OCI-LY1 (cell line): ENCODE results near the gene XKR3.
"Not testable (repeated sequence)": the region's sequence is repeated elsewhere in the genome, so short reads cannot be mapped to it uniquely, and the experiment has no call there.

Source experiments
- H2AFZ ChIP-seq: fragments of 200-600 bp; sonication (generic), shearing (Covaris generic); 2 replicates; pipeline ENCODE4 v1.6.0; 2014; ENCODE audit warnings: antibody characterized with exemption, mild to moderate bottlenecking, low read length
- H3F3A ChIP-seq: fragments of 200-600 bp; sonication (generic), shearing (Covaris generic); 2 replicates; pipeline ENCODE4 v1.6.0; 2014; ENCODE audit warnings: mild to moderate bottlenecking, antibody characterized with exemption, low read length, moderate library complexity; ENCODE audit not compliant: insufficient read depth
- H3K27ac ChIP-seq: fragments of 200-600 bp; sonication (generic); 2 replicates; pipeline ENCODE4 v1.5.1; 2014; ENCODE audit warnings: low read length, mixed run types, mild to moderate bottlenecking, low read depth; ENCODE audit not compliant: poor library complexity, severe bottlenecking
- H3K27me3 ChIP-seq: fragments of 200-600 bp; sonication (generic); 2 replicates; pipeline ENCODE4 v1.6.0; 2014; ENCODE audit warnings: antibody characterized with exemption, mild to moderate bottlenecking, low read length, moderate library complexity; ENCODE audit not compliant: insufficient read depth
- H3K36me3 ChIP-seq: fragments of 200-600 bp; sonication (generic); 2 replicates; pipeline ENCODE4 v1.6.1; 2014; ENCODE audit warnings: mild to moderate bottlenecking, antibody characterized with exemption, low read length, moderate library complexity, mixed read lengths; ENCODE audit not compliant: insufficient read depth
- H3K4me1 ChIP-seq: fragments of 200-600 bp; sonication (generic); 2 replicates; pipeline ENCODE4 v1.5.1; 2014; ENCODE audit warnings: mild to moderate bottlenecking, low read length, moderate library complexity; ENCODE audit not compliant: insufficient read depth, severe bottlenecking
- H3K4me2 ChIP-seq: fragments of 200-600 bp; sonication (generic), shearing (Covaris generic); 2 replicates; pipeline ENCODE4 v1.6.1; 2014; ENCODE audit warnings: low read length
- H3K4me3 ChIP-seq: fragments of 200-600 bp; sonication (generic); 2 replicates; pipeline ENCODE4 v1.5.1; 2014; ENCODE audit warnings: low read length, low read depth, mild to moderate bottlenecking, mixed read lengths; ENCODE audit not compliant: poor library complexity, severe bottlenecking
- H3K79me2 ChIP-seq: fragments of 200-600 bp; shearing (Covaris generic); 2 replicates; pipeline ENCODE4 v1.6.1; 2016; ENCODE audit warnings: mixed run types, low read length, mixed read lengths; ENCODE audit not compliant: insufficient read depth
- H3K9ac ChIP-seq: fragments of 200-600 bp; sonication (generic), shearing (Covaris generic); 2 replicates; pipeline ENCODE4 v1.6.1; 2014; ENCODE audit warnings: mild to moderate bottlenecking, low read length, mixed read lengths
- H3K9me2 ChIP-seq: fragments of 200-600 bp; sonication (generic), shearing (Covaris generic); 2 replicates; pipeline ENCODE4 v1.6.1; 2014; ENCODE audit warnings: low read depth, mild to moderate bottlenecking, low read length, mixed read lengths
- H3K9me3 ChIP-seq: fragments of 200-600 bp; shearing (Covaris generic); 2 replicates; pipeline ENCODE4 v1.6.1; 2014; ENCODE audit warnings: low read length, mixed read lengths
- H4K20me1 ChIP-seq: fragments of 200-600 bp; sonication (generic), shearing (Covaris generic); 2 replicates; pipeline ENCODE4 v1.6.0; 2016; ENCODE audit warnings: mild to moderate bottlenecking, low read length; ENCODE audit not compliant: insufficient read depth
- CTCF ChIP-seq: fragments of 200-600 bp; sonication (generic), shearing (Covaris generic); IDR thresholded peaks from 2 replicates; pipeline ENCODE4 v1.5.1; 2017; ENCODE audit warnings: mild to moderate bottlenecking, antibody characterized with exemption, low read length, moderate library complexity, mixed read lengths
- EZH2 ChIP-seq: fragments of 200-600 bp; sonication (generic), shearing (Covaris generic); IDR thresholded peaks from 2 replicates; pipeline ENCODE4 v1.8.0; 2017; ENCODE audit warnings: borderline replicate concordance, mixed run types, mild to moderate bottlenecking, antibody characterized with exemption, low read length, moderate library complexity, mixed read lengths

Gene XKR3

GRCh38 chr22:16776080-16776479, 49.1 kb downstream of the XKR3 start:
- H3K4me2 ChIP-seq, result no peak overlapping the region
- TF ChIP-seq EZH2 (no peak), CTCF (no peak)

GRCh38 chr22:16774911-16775500, 50.2 kb downstream of the XKR3 start:
- Histone ChIP-seq H3K27ac (no peak overlapping the region), H3K27me3 (no peaks in the 10 kb centered on the region), H3K9me2 (no peaks in the 10 kb centered on the region), H3K4me2 (no peak overlapping the region), H3K9me3 (no peaks in the 10 kb centered on the region), H3F3A (no peaks in the 10 kb centered on the region), H3K9ac (no peak overlapping the region), H4K20me1 (no peaks in the 10 kb centered on the region), H3K4me3 (no peak overlapping the region), H3K36me3 (no peaks in the 10 kb centered on the region), H3K4me1 (no peaks in the 10 kb centered on the region), H2AFZ (no peak overlapping the region), H3K79me2 (no peaks in the 10 kb centered on the region)
- TF ChIP-seq CTCF (no peak), EZH2 (no peak)

More at GRCh38 chr22:16776080-16776479, 49.1 kb downstream of the XKR3 start:
- Histone ChIP-seq H3K9me2 (no peaks in the 10 kb centered on the region), H3K79me2 (no peaks in the 10 kb centered on the region), H3K9me3 (no peaks in the 10 kb centered on the region), H3K4me1 (no peaks in the 10 kb centered on the region), H3K9ac (no peak overlapping the region), H2AFZ (no peak overlapping the region), H3K36me3 (no peaks in the 10 kb centered on the region), H4K20me1 (no peaks in the 10 kb centered on the region), H3K27ac (no peak overlapping the region), H3F3A (no peaks in the 10 kb centered on the region), H3K4me3 (no peak overlapping the region), H3K27me3 (no peaks in the 10 kb centered on the region)

- not testable (repeated sequence) for H3K9me2 ChIP-seq, H3K9me3 ChIP-seq, H3K4me2 ChIP-seq, H3K27me3 ChIP-seq, H3K27ac ChIP-seq, H2AFZ ChIP-seq, H3K79me2 ChIP-seq, H3K9ac ChIP-seq, H3F3A ChIP-seq, H3K36me3 ChIP-seq, H4K20me1 ChIP-seq, H3K4me3 ChIP-seq, H3K4me1 ChIP-seq
Measured at GRCh38 chr22:16771569-16771968, 53.6 kb downstream of the XKR3 start.

DNA sequence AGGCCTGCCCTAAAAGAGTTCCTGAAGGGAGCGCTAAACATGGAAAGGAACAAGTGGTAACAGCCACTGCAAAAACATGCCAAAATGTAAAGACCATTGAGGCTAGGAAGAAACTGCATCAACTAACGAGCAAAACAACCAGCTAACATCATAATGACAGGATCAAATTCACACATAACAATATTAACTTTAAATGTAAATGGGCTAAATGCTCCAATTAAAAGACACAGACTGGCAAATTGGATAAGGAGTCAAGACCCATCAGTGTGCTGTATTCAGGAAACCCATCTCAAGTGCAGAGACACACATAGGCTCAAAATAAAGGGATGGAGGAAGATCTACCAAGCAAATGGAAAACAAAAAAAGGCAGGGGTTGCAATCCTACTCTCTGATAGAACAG, 57.3 kb downstream of the XKR3 start:
- H2AFZ ChIP-seq, H3K4me3 ChIP-seq, H3K9ac ChIP-seq, H3K79me2 ChIP-seq, H3K27ac ChIP-seq, H3K27me3 ChIP-seq, H4K20me1 ChIP-seq, H3K9me2 ChIP-seq, H3K36me3 ChIP-seq, H3K4me2 ChIP-seq, H3K9me3 ChIP-seq, H3K4me1 ChIP-seq, H3F3A ChIP-seq: not testable (repeated sequence)

- H2AFZ ChIP-seq, H3K9ac ChIP-seq, H3K4me3 ChIP-seq, H3K36me3 ChIP-seq, H3F3A ChIP-seq, H3K9me2 ChIP-seq, H3K79me2 ChIP-seq, H3K4me2 ChIP-seq, H4K20me1 ChIP-seq, H3K27me3 ChIP-seq, H3K27ac ChIP-seq, H3K4me1 ChIP-seq, H3K9me3 ChIP-seq: not testable (repeated sequence)
Measured at GRCh38 chr22:16762224-16762623, 63.0 kb downstream of the XKR3 start.

DNA sequence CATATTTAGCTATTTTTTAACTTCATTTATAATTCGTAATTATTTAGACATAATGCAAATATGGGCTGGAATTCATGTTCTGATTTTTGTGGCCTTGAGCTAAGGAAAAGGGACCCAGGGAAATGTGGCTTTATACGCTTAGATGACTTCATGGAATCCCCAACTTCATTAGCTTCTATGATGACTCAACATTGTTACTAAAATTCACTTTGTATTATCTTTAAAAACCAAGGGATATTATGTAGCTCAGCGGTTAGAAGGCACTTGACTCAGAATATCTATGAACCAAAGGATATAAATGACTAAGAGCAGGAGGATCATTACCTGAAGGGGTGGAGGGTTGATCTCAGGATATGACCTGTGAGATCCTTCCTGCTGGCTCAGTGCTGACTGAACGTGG, 64.8 kb downstream of the XKR3 start:
- not testable (repeated sequence) for H3K36me3 ChIP-seq, H3K9me2 ChIP-seq, H3K27ac ChIP-seq, H3K79me2 ChIP-seq, H4K20me1 ChIP-seq, H2AFZ ChIP-seq, H3K4me1 ChIP-seq, H3F3A ChIP-seq, H3K27me3 ChIP-seq, H3K4me3 ChIP-seq, H3K4me2 ChIP-seq, H3K9me3 ChIP-seq, H3K9ac ChIP-seq
